Panc1 (cell line): ENCODE results near the gene ISYNA1. TPM values are rescaled to one million over a fixed set of nuclear protein-coding genes. Genes with fewer than 3 reads are reported as not detected.

Experiments used
- ATAC-seq: fragments of 200-7000 bp; cut with Tn5 transposase; 2 replicates; pipeline ENCODE4 v1.9.1; 2020; ENCODE audit warnings: mild to moderate bottlenecking, moderate library complexity
- BruUV-seq: library from RNA; stranded (reverse); fragments of 400-500 nt; replicated peaks from 2 replicates; lab custom pipeline; 2021; lab: Mats Ljungman, UMichigan
- CTCF ChIA-PET: fragments of 300-600 bp; sonication (Branson Sonifier 250); formaldehyde crosslinking; loops from one replicate; lab custom pipeline; 2022; ENCODE audit warnings: antibody characterized with exemption; lab: Charles Lee
- POLR2A ChIA-PET: fragments of 300-600 bp; sonication (Branson Sonifier 250); formaldehyde crosslinking; loops from one replicate; lab custom pipeline; 2022; ENCODE audit warnings: antibody characterized with exemption; lab: Charles Lee
- DNase-seq: peaks from one replicate; pipeline ENCODE4 v3.0.0-alpha.2; 2010; ENCODE audit warnings: low read depth, low spot score
- H3K27ac ChIP-seq: 2 replicates; pipeline ENCODE4 v1.5.1; 2011; ENCODE audit warnings: mild to moderate bottlenecking, low read length, inconsistent platforms
- H3K27me3 ChIP-seq: fragments of 200-500 bp; sonication (Bioruptor generic); 2 replicates; pipeline ENCODE4 v1.6.0; 2014; ENCODE audit warnings: low read length, inconsistent platforms; ENCODE audit not compliant: control insufficient read depth, insufficient read depth
- H3K36me3 ChIP-seq: fragments of 200-500 bp; sonication (Bioruptor generic); 2 replicates; pipeline ENCODE4 v1.5.1; 2014; ENCODE audit warnings: inconsistent platforms, mild to moderate bottlenecking, low read length, moderate library complexity; ENCODE audit not compliant: control insufficient read depth, insufficient read depth
- H3K4me1 ChIP-seq: 2 replicates; pipeline ENCODE4 v1.5.1; 2011; ENCODE audit warnings: inconsistent platforms, mild to moderate bottlenecking, low read length, moderate library complexity; ENCODE audit not compliant: control insufficient read depth, insufficient read depth
- H3K4me3 ChIP-seq, 2 experiments: 2 replicates each; pipeline ENCODE4 v1.5.1; 2011 to 2012; ENCODE audit warnings: low read depth in 2 of 2, low read length in 2 of 2, mild to moderate bottlenecking in 2 of 2, inconsistent platforms in 1 of 2, moderate library complexity in 1 of 2
- H3K9me3 ChIP-seq: fragments of 200-500 bp; sonication (Bioruptor generic); 2 replicates; pipeline ENCODE4 v1.5.1; 2014; ENCODE audit warnings: low read depth, mild to moderate bottlenecking, inconsistent platforms, low read length, moderate library complexity; ENCODE audit not compliant: control insufficient read depth, insufficient read depth
- POLR2AphosphoS5 ChIP-seq: IDR thresholded peaks from 2 replicates; pipeline ENCODE4 v1.6.1; 2012; ENCODE audit warnings: mild to moderate bottlenecking, low read depth, low read length, moderate library complexity
- REST ChIP-seq, 2 experiments: IDR thresholded peaks; 2 replicates each; pipeline ENCODE4 v1.6.1; 2011 to 2012; ENCODE audit warnings: low read depth in 2 of 2, control low read depth in 1 of 2, low read length in 1 of 2, mild to moderate bottlenecking in 1 of 2, moderate library complexity in 1 of 2; ENCODE audit not compliant: insufficient read depth in 1 of 2
- SIN3A ChIP-seq: IDR thresholded peaks from 2 replicates; pipeline ENCODE4 v1.6.1; 2012; ENCODE audit warnings: low read depth, mild to moderate bottlenecking, low read length, moderate library complexity, borderline replicate concordance; ENCODE audit not compliant: insufficient read depth
- TCF7L2 ChIP-seq: IDR thresholded peaks from 2 replicates; pipeline ENCODE4 v1.6.1; 2011; ENCODE audit warnings: mild to moderate bottlenecking, low read depth, low read length, inconsistent platforms
- in situ Hi-C: cut with HindIII; loops from 2 replicates; pipeline ENCODE4 v1.10.0; 2016; ENCODE audit warnings: low sequenced_read_pairs, low pct_unique_long_range_greater_than_20kb
- intact Hi-C: fragments of 100-400 bp; cut with micrococcal nuclease; formaldehyde crosslinking; loops from one replicate; pipeline ENCODE4 v1.10.0; 2022; ENCODE audit not compliant: unreplicated experiment
- total RNA-seq: library from RNA; stranded (reverse); gene quantifications from one replicate; pipeline ENCODE4 v1.2.1, GENCODE V29; 2021; ENCODE audit not compliant: unreplicated experiment
- TF ChIP-seq, protein P1 (sequence below): fragments of 450-650 bp; IDR thresholded peaks from 2 replicates; pipeline ENCODE4 v1.5.1; 2017; ENCODE audit warnings: mild to moderate bottlenecking

ISYNA1 gene
- total RNA-seq, 1 experiment from 2014 or later: 351 TPM

- Histone ChIP-seq H3K27me3 (no peaks in the 10 kb centered on the region), H3K36me3 (no peaks in the 10 kb centered on the region), H3K27ac (no peak overlapping the region), H3K9me3 (no peaks in the 10 kb centered on the region), H3K4me1 (peaks cover 6% of the 10 kb centered on the region), H3K4me3 (no peak overlapping the region)
- TF ChIP-seq POLR2AphosphoS5: no peak
- TF ChIP-seq, protein P1, sequence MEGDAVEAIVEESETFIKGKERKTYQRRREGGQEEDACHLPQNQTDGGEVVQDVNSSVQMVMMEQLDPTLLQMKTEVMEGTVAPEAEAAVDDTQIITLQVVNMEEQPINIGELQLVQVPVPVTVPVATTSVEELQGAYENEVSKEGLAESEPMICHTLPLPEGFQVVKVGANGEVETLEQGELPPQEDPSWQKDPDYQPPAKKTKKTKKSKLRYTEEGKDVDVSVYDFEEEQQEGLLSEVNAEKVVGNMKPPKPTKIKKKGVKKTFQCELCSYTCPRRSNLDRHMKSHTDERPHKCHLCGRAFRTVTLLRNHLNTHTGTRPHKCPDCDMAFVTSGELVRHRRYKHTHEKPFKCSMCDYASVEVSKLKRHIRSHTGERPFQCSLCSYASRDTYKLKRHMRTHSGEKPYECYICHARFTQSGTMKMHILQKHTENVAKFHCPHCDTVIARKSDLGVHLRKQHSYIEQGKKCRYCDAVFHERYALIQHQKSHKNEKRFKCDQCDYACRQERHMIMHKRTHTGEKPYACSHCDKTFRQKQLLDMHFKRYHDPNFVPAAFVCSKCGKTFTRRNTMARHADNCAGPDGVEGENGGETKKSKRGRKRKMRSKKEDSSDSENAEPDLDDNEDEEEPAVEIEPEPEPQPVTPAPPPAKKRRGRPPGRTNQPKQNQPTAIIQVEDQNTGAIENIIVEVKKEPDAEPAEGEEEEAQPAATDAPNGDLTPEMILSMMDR: no peak
- TF ChIP-seq SIN3A: no peak
- no peak for TF ChIP-seq TCF7L2
- TF ChIP-seq REST (IDR thresholded peaks at IDR 0.05; ENCODE audit: insufficient read depth in 1 of 2, low read depth in 2 of 2, low read length in 1 of 2): no peak
- POLR2A ChIA-PET: interaction anchor here (0.7 kb wide), 1 partner anchor 9 kb away, joined by 3 read pairs; no protein-coding TSS in a partner anchor
- in situ Hi-C loops (no loop called here), intact Hi-C loops (loop anchor here (10.0 kb wide), 1 partner anchor 1094 kb away; the partner anchor contains the start of genes ABHD8, DDA1 and MRPL34)
- no TSS peak for BruUV-seq
- DNase-seq (no peak), ATAC-seq (no peak)
- CTCF ChIA-PET: interaction anchor here (0.6 kb wide), 1 partner anchor 11 kb away, joined by 7 read pairs; no protein-coding TSS in a partner anchor
Observed at GRCh38 chr19:18399008-18399407, 38.9 kb downstream of the ISYNA1 start.

GRCh38 chr19:18397242-18398202 lies 40.4 kb downstream of the ISYNA1 start, which contains the start of gene LRRC25:
Gene LRRC25 (minus strand): TSS chr19:18397622. CDS start chr19:18396963, 659 bp downstream.
- H3K4me3 ChIP-seq: no peak within 1 kb of the TSS
- TF ChIP-seq TCF7L2 (no peak), REST (IDR thresholded peaks at IDR 0.05; ENCODE audit: insufficient read depth in 1 of 2, low read depth in 2 of 2, low read length in 1 of 2) (no peak), POLR2AphosphoS5 (no peak)
- no peaks in the 10 kb centered on the region for H3K36me3 ChIP-seq
- H3K9me3 ChIP-seq: no peaks in the 10 kb centered on the region
- CTCF ChIA-PET: no interaction called here
- peaks cover 6% of the 10 kb centered on the region for H3K4me1 ChIP-seq
- H3K27me3 ChIP-seq: no peaks in the 10 kb centered on the region
- no peak within 1 kb of the TSS for H3K27ac ChIP-seq
- intact Hi-C loops: loop anchor here (10.0 kb wide), 1 partner anchor 1093 kb away; the partner anchor contains the start of genes ABHD8, DDA1 and MRPL34
- DNase-seq (no peak), ATAC-seq (no peak)
- BruUV-seq: no TSS peak
- in situ Hi-C loops: no loop called here
- POLR2A ChIA-PET: no interaction called here
